ENCODE data around the gene TNIK. TPM values are rescaled to one million over a fixed set of nuclear protein-coding genes. Genes with fewer than 3 reads are reported as not detected.
A peak's percentile ranks its signal among the peaks of the same experiment; 100 is the strongest.

Gene TNIK
- total and polyA plus RNA-seq, 2 donors from 2014 or later, result 3.6 to 48.9 TPM

DNA sequence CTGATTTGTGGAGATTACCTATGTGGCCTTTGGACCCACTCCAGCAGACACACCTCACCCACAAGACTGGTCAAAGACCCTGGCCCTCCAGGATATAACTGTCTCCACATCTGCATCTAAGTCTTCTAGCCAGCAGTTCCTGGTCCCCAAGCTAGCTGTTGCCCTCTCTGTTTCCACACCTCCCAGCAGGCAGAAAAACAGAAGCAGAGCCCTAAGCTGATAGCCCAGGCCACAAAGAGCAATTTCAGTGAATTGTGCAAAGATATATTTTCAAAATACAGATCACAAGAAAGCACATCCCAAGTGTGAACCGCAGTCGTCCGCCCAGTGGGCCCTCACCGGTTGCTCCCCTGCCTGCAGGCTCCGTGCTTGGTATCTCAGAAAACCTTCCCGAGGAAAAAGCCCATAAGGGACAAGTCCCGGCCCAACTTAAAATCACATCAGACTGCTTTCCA is 2.6 kb downstream of the TNIK start:
- intact Hi-C loops (cut with DNase I), result no loop called here
- DNase-seq (peak in 1 of 5 donors; percentile 36), FAIRE-seq (no peak)
- Histone ChIP-seq H3K4me3 (ENCODE audit: low read length in 3 of 3) (peak overlapping the region in 2 of 3 donors; percentile 11 to 78), H3K36me3 (ENCODE audit: control insufficient read depth in 2 of 3, insufficient read depth in 3 of 3, low read length in 3 of 3) (no peaks in the 10 kb centered on the region), H3K27ac (ENCODE audit: low read depth in 2 of 2, low read length in 2 of 2) (peak overlapping the region in 1 of 2 donors; percentile 14), H3K9ac (ENCODE audit: low read length in 3 of 3) (no peak overlapping the region), H3K27me3 (ENCODE audit: control insufficient read depth, insufficient read depth, low read length) (peaks cover 3% of the 10 kb centered on the region), H3K9me3 (ENCODE audit: control insufficient read depth in 2 of 3, insufficient read depth in 1 of 3, low read length in 3 of 3) (no peaks in the 10 kb centered on the region), H3K4me1 (ENCODE audit: control insufficient read depth in 2 of 3, insufficient read depth in 2 of 3, low read depth in 1 of 3, low read length in 3 of 3) (peaks cover 4 to 20% (median 14%) of the 10 kb centered on the region in 3 donors)
- TF ChIP-seq, protein P1, sequence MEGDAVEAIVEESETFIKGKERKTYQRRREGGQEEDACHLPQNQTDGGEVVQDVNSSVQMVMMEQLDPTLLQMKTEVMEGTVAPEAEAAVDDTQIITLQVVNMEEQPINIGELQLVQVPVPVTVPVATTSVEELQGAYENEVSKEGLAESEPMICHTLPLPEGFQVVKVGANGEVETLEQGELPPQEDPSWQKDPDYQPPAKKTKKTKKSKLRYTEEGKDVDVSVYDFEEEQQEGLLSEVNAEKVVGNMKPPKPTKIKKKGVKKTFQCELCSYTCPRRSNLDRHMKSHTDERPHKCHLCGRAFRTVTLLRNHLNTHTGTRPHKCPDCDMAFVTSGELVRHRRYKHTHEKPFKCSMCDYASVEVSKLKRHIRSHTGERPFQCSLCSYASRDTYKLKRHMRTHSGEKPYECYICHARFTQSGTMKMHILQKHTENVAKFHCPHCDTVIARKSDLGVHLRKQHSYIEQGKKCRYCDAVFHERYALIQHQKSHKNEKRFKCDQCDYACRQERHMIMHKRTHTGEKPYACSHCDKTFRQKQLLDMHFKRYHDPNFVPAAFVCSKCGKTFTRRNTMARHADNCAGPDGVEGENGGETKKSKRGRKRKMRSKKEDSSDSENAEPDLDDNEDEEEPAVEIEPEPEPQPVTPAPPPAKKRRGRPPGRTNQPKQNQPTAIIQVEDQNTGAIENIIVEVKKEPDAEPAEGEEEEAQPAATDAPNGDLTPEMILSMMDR (IDR thresholded peaks at IDR 0.05; ENCODE audit: borderline replicate concordance, extremely low read depth, insufficient read depth), result no peak

- H3K9ac ChIP-seq (ENCODE audit: low read length in 3 of 3), result no peak overlapping the region
- peak overlapping the region in 2 of 3 donors; percentile 11 to 78 for H3K4me3 ChIP-seq (ENCODE audit: low read length in 3 of 3)
- TF ChIP-seq, protein P1 (IDR thresholded peaks at IDR 0.05; ENCODE audit: borderline replicate concordance, extremely low read depth, insufficient read depth), result no peak
- intact Hi-C loops (cut with DNase I), result no loop called here
- H3K9me3 ChIP-seq (ENCODE audit: control insufficient read depth in 2 of 3, insufficient read depth in 1 of 3, low read length in 3 of 3), result no peaks in the 10 kb centered on the region
- no peak for DNase-seq
- H3K36me3 ChIP-seq (ENCODE audit: control insufficient read depth in 2 of 3, insufficient read depth in 3 of 3, low read length in 3 of 3), result no peaks in the 10 kb centered on the region
- peaks cover 4 to 20% (median 14%) of the 10 kb centered on the region in 3 donors for H3K4me1 ChIP-seq (ENCODE audit: control insufficient read depth in 2 of 3, insufficient read depth in 2 of 3, low read depth in 1 of 3, low read length in 3 of 3)
- H3K27me3 ChIP-seq (ENCODE audit: control insufficient read depth, insufficient read depth, low read length), result peaks cover 3% of the 10 kb centered on the region
- no peak for FAIRE-seq
- no peak overlapping the region for H3K27ac ChIP-seq (ENCODE audit: low read depth in 2 of 2, low read length in 2 of 2)
These were observed 3.2 kb downstream of the TNIK start for GRCh38 chr3:171456765-171457606.

- H3K4me1 ChIP-seq (ENCODE audit: control insufficient read depth in 2 of 3, insufficient read depth in 2 of 3, low read depth in 1 of 3, low read length in 3 of 3), result peaks cover 4 to 13% (median 6%) of the 10 kb centered on the region in 3 donors
- no peaks in the 10 kb centered on the region for H3K27me3 ChIP-seq (ENCODE audit: control insufficient read depth, insufficient read depth, low read length)
- no peaks in the 10 kb centered on the region for H3K36me3 ChIP-seq (ENCODE audit: control insufficient read depth in 2 of 3, insufficient read depth in 3 of 3, low read length in 3 of 3)
- intact Hi-C loops (cut with DNase I), result no loop called here
- H3K9me3 ChIP-seq (ENCODE audit: control insufficient read depth in 2 of 3, insufficient read depth in 1 of 3, low read length in 3 of 3), result no peaks in the 10 kb centered on the region
- H3K27ac ChIP-seq (ENCODE audit: low read depth in 2 of 2, low read length in 2 of 2), result no peak overlapping the region
- no peak overlapping the region for H3K4me3 ChIP-seq (ENCODE audit: low read length in 3 of 3)
- FAIRE-seq (no peak), DNase-seq (no peak)
- no peak overlapping the region for H3K9ac ChIP-seq (ENCODE audit: low read length in 3 of 3)
- TF ChIP-seq, protein P1 (IDR thresholded peaks at IDR 0.05; ENCODE audit: borderline replicate concordance, extremely low read depth, insufficient read depth), result no peak
These were observed 4.3 kb downstream of the TNIK start for GRCh38 chr3:171455603-171456550.

Data from kidney (tissue), 14 donors.